Mesenchymal stem cell (in vitro differentiated cells and primary cell): ENCODE data around the gene DHODH.
"Not testable (repeated sequence)": the region's sequence is repeated elsewhere in the genome, so short reads cannot be mapped to it uniquely, and the experiment has no call there.

Source experiments
- DNase-seq: peaks from one replicate; pipeline ENCODE4 v3.0.0-alpha.2; 2013
- H2AFZ ChIP-seq: one replicate; pipeline ENCODE4 v1.6.1; 2013; ENCODE audit warnings: low read depth, mild to moderate bottlenecking, control low read depth, inconsistent platforms, low read length, moderate library complexity
- H2AK5ac ChIP-seq: 2 replicates; pipeline ENCODE4 v1.6.1; 2013; ENCODE audit warnings: low read length, moderate library complexity, mild to moderate bottlenecking, inconsistent platforms; ENCODE audit not compliant: severe bottlenecking
- H2BK120ac ChIP-seq: one replicate; pipeline ENCODE4 v1.6.1; 2013; ENCODE audit warnings: low read depth, mild to moderate bottlenecking, inconsistent platforms, low read length, moderate library complexity
- H2BK12ac ChIP-seq, 2 experiments: one replicate each; pipeline ENCODE4 v1.6.1; 2013; ENCODE audit warnings: inconsistent platforms in 2 of 2, low read length in 2 of 2, mild to moderate bottlenecking in 2 of 2, moderate library complexity in 2 of 2, control low read depth in 1 of 2
- H2BK15ac ChIP-seq: one replicate; pipeline ENCODE4 v1.6.1; 2013; ENCODE audit warnings: mild to moderate bottlenecking, low read depth, inconsistent platforms; ENCODE audit not compliant: poor library complexity, severe bottlenecking
- H2BK5ac ChIP-seq: 2 replicates; pipeline ENCODE4 v1.6.1; 2013; ENCODE audit warnings: low read depth, mild to moderate bottlenecking, low read length, control low read depth, inconsistent platforms; ENCODE audit not compliant: poor library complexity, severe bottlenecking
- H3K14ac ChIP-seq, 2 experiments: one replicate each; pipeline ENCODE4 v1.6.1; 2013; ENCODE audit warnings: inconsistent platforms in 2 of 2, low read length in 2 of 2, control low read depth in 1 of 2, mild to moderate bottlenecking in 1 of 2, moderate library complexity in 1 of 2
- H3K18ac ChIP-seq, 2 experiments: one replicate each; pipeline ENCODE4 v1.6.1; 2013; ENCODE audit warnings: inconsistent platforms in 2 of 2, low read length in 2 of 2, control low read depth in 1 of 2, low read depth in 1 of 2, mild to moderate bottlenecking in 1 of 2
- H3K23ac ChIP-seq, 2 experiments: one replicate each; pipeline ENCODE4 v1.6.1; 2013; ENCODE audit warnings: inconsistent platforms in 2 of 2, low read length in 2 of 2, mild to moderate bottlenecking in 2 of 2, moderate library complexity in 2 of 2, control low read depth in 1 of 2
- H3K27ac ChIP-seq: 2 replicates; pipeline ENCODE4 v1.5.1; 2013; ENCODE audit warnings: mild to moderate bottlenecking, moderate library complexity, low read length, control low read depth, inconsistent platforms; ENCODE audit not compliant: poor library complexity, severe bottlenecking
- H3K27me3 ChIP-seq, 2 experiments: 2 replicates each; pipeline versions ENCODE4 v1.6.1 to v1.7.0; 2013; ENCODE audit warnings: low read length in 2 of 2, mild to moderate bottlenecking in 2 of 2, moderate library complexity in 2 of 2, control low read depth in 1 of 2, inconsistent platforms in 1 of 2; ENCODE audit not compliant: control insufficient read depth in 1 of 2, insufficient read depth in 1 of 2
- H3K36me3 ChIP-seq, 2 experiments: 2 replicates each; pipeline versions ENCODE4 v1.6.1 to v1.7.0; 2013; ENCODE audit warnings: low read length in 2 of 2, control low read depth in 1 of 2, inconsistent platforms in 1 of 2, low read depth in 1 of 2, mild to moderate bottlenecking in 1 of 2; ENCODE audit not compliant: insufficient read depth in 2 of 2, control insufficient read depth in 1 of 2
- H3K4ac ChIP-seq, 2 experiments: one replicate each; pipeline ENCODE4 v1.6.1; 2013; ENCODE audit warnings: inconsistent platforms in 2 of 2, low read length in 2 of 2, mild to moderate bottlenecking in 2 of 2, moderate library complexity in 2 of 2, control low read depth in 1 of 2, low read depth in 1 of 2
- H3K4me1 ChIP-seq: 2 replicates; pipeline ENCODE4 v1.6.1; 2013; ENCODE audit warnings: low read depth, low read length, control low read depth; ENCODE audit not compliant: control insufficient read depth, insufficient read depth
- H3K4me2 ChIP-seq: 2 replicates; pipeline ENCODE4 v1.6.1; 2013; ENCODE audit warnings: low read length, mild to moderate bottlenecking, inconsistent platforms; ENCODE audit not compliant: poor library complexity, severe bottlenecking
- H3K4me3 ChIP-seq, 2 experiments: 2 replicates each; pipeline versions ENCODE4 v1.5.1 to v1.7.0; 2013; ENCODE audit warnings: low read length in 2 of 2, mild to moderate bottlenecking in 2 of 2, control low read depth in 1 of 2, low read depth in 1 of 2; ENCODE audit not compliant: insufficient read depth in 1 of 2
- H3K79me1 ChIP-seq: replicated peaks from 2 replicates; pipeline ENCODE4 v1.6.1; 2013; ENCODE audit warnings: mild to moderate bottlenecking, control low read depth, low read length, inconsistent platforms; ENCODE audit not compliant: poor library complexity, severe bottlenecking
- H3K9ac ChIP-seq: 2 replicates; pipeline ENCODE4 v1.7.0; 2013; ENCODE audit warnings: mild to moderate bottlenecking, low read length, moderate library complexity
- H3K9me3 ChIP-seq: 2 replicates; pipeline ENCODE4 v1.7.0; 2013; ENCODE audit warnings: mild to moderate bottlenecking, low read length; ENCODE audit not compliant: control insufficient read depth
- H4K8ac ChIP-seq: one replicate; pipeline ENCODE4 v1.6.1; 2013; ENCODE audit warnings: inconsistent platforms, mild to moderate bottlenecking, low read length, moderate library complexity
- H4K91ac ChIP-seq: one replicate; pipeline ENCODE4 v1.6.1; 2013; ENCODE audit warnings: mild to moderate bottlenecking, low read length, inconsistent platforms
- WGBS: methylation state at CpG from one replicate; pipeline ENCODE4 v1.1.7; 2013; ENCODE audit warnings: mixed read lengths; 5-methylcytosine and 5-hydroxymethylcytosine counted together

Gene DHODH

GRCh38 chr16:71986131-71986530 lies 22.4 kb upstream of the DHODH start:
- no peak overlapping the region for H2BK120ac ChIP-seq

DNA sequence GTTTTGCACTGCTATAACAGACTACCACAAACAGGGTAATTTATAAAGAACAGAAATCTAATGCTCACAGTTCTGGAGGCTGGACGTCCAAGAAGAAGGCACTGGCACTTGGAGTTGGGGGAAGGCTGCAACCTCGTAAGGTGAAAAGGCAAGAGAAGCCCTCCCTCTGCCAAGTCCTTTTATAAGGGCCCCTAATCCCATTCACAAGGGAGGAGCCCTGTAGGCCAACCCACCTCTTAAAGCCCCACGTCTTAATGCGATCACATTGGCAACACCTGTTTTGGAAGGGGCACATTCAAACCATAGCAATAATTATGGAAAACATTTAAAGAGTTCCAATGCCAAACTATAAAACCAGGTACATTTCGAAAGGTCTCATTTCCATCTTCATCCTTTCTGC lies 13.5 kb upstream of the DHODH start:
- no peak overlapping the region for H2BK120ac ChIP-seq
- H3K23ac ChIP-seq = no peak overlapping the region
- H3K79me1 ChIP-seq = no peaks in the 10 kb centered on the region
- 58% methylated on average over 5 of the region's 5 CpGs for WGBS
- H3K27ac ChIP-seq = no peak overlapping the region
- H3K36me3 ChIP-seq = no peaks in the 10 kb centered on the region
- no peak overlapping the region for H3K9ac ChIP-seq
- H3K4ac ChIP-seq = no peak overlapping the region
- no peak overlapping the region for H4K91ac ChIP-seq
- H3K4me3 ChIP-seq = no peak overlapping the region
- H3K18ac ChIP-seq = no peak overlapping the region
- no peak overlapping the region for H2BK5ac ChIP-seq
- no peak overlapping the region for H2BK12ac ChIP-seq
- no peak for DNase-seq
- H4K8ac ChIP-seq = no peak overlapping the region
- no peaks in the 10 kb centered on the region for H3K4me1 ChIP-seq
- no peak overlapping the region for H2BK15ac ChIP-seq
- no peak overlapping the region for H2AK5ac ChIP-seq
- no peak overlapping the region for H3K14ac ChIP-seq
- no peak overlapping the region for H3K4me2 ChIP-seq
- H3K27me3 ChIP-seq = peaks cover 3 to 17% of the 10 kb centered on the region in 2 experiments
- no peaks in the 10 kb centered on the region for H3K9me3 ChIP-seq
- no peak overlapping the region for H2AFZ ChIP-seq

More at GRCh38 chr16:71986131-71986530, 22.4 kb upstream of the DHODH start:
- 56% methylated on average over 4 of the region's 4 CpGs for WGBS
- Histone ChIP-seq H3K9me3 (no peaks in the 10 kb centered on the region), H2AFZ (no peak overlapping the region), H3K4ac (no peak overlapping the region), H3K4me3 (no peak overlapping the region), H3K18ac (no peak overlapping the region), H3K14ac (no peak overlapping the region), H3K79me1 (no peaks in the 10 kb centered on the region), H3K27ac (no peak overlapping the region), H4K8ac (no peak overlapping the region), H2BK12ac (no peak overlapping the region), H2BK5ac (no peak overlapping the region), H3K4me2 (no peak overlapping the region), H2AK5ac (no peak overlapping the region), H3K23ac (no peak overlapping the region), H3K9ac (no peak overlapping the region), H3K27me3 (peaks cover 12 to 15% of the 10 kb centered on the region in 2 experiments), H3K4me1 (no peaks in the 10 kb centered on the region), H4K91ac (no peak overlapping the region), H2BK15ac (no peak overlapping the region), H3K36me3 (no peaks in the 10 kb centered on the region)
- no peak for DNase-seq

GRCh38 chr16:71997578-71997977 lies 11.0 kb upstream of the DHODH start:
- H2AFZ ChIP-seq, H3K4me2 ChIP-seq, H3K79me1 ChIP-seq, H2AK5ac ChIP-seq, H3K23ac ChIP-seq, H3K4ac ChIP-seq, H3K14ac ChIP-seq, H3K4me1 ChIP-seq, H4K8ac ChIP-seq, H2BK12ac ChIP-seq, H3K9ac ChIP-seq, H4K91ac ChIP-seq, H3K18ac ChIP-seq, H2BK15ac ChIP-seq, H3K9me3 ChIP-seq, H3K36me3 ChIP-seq, H2BK120ac ChIP-seq, DNase-seq, H3K4me3 ChIP-seq, H3K27ac ChIP-seq, H2BK5ac ChIP-seq: not testable (repeated sequence)
- peaks cover 3 to 12% of the 10 kb centered on the region in 2 experiments for H3K27me3 ChIP-seq
- WGBS = 90% methylated on average over 8 of the region's 9 CpGs

- H3K18ac ChIP-seq = no peak overlapping the region
Observed at GRCh38 chr16:72001180-72001874, 7.2 kb upstream of the DHODH start.

More at GRCh38 chr16:72001180-72001874, 7.2 kb upstream of the DHODH start:
- Histone ChIP-seq H3K9ac (no peak overlapping the region), H3K4me3 (no peak overlapping the region), H4K8ac (no peak overlapping the region), H3K9me3 (no peaks in the 10 kb centered on the region), H3K27ac (no peak overlapping the region), H3K27me3 (peaks cover 0 to 7% of the 10 kb centered on the region in 2 experiments), H3K14ac (no peak overlapping the region), H3K4me1 (no peaks in the 10 kb centered on the region), H3K79me1 (no peaks in the 10 kb centered on the region), H3K23ac (no peak overlapping the region), H3K4me2 (no peak overlapping the region), H2BK15ac (no peak overlapping the region), H3K36me3 (no peaks in the 10 kb centered on the region), H2BK12ac (no peak overlapping the region), H2BK120ac (no peak overlapping the region), H2BK5ac (no peak overlapping the region), H2AFZ (no peak overlapping the region), H4K91ac (no peak overlapping the region), H3K4ac (no peak overlapping the region), H2AK5ac (no peak overlapping the region)
- DNase-seq = no peak
- WGBS = 78% methylated on average over 3 of the region's 7 CpGs
